H1 (cell line): ENCODE data around the gene TINCR. TPM values are rescaled to one million over a fixed set of nuclear protein-coding genes. Genes with fewer than 3 reads are reported as not detected.

Experiments
- BACH1 ChIP-seq: IDR thresholded peaks from 2 replicates; pipeline ENCODE4 v1.6.1; 2012; ENCODE audit warnings: low read length, improper control_type of control experiment
- BRCA1 ChIP-seq: IDR thresholded peaks from 2 replicates; pipeline ENCODE4 v1.6.1; 2012; ENCODE audit warnings: low read depth, low read length, improper control_type of control experiment
- CHD1 ChIP-seq: IDR thresholded peaks from 2 replicates; pipeline ENCODE4 v1.6.1; 2012; ENCODE audit warnings: low read depth, low read length, improper control_type of control experiment
- CTBP2 ChIP-seq: IDR thresholded peaks from 2 replicates; pipeline ENCODE4 v1.7.0; 2011; ENCODE audit warnings: borderline replicate concordance, mild to moderate bottlenecking, moderate library complexity, mixed read lengths, low read length; ENCODE audit not compliant: insufficient read depth, insufficient read length
- EZH2 ChIP-seq: fragments of 200-600 bp; sonication (generic); IDR thresholded peaks from 2 replicates; pipeline ENCODE4 v1.7.1; 2012; ENCODE audit warnings: low read depth, mild to moderate bottlenecking, moderate library complexity, low read length, inconsistent platforms; ENCODE audit not compliant: severe bottlenecking
- HDAC2 ChIP-seq, 2 experiments: fragments of 300-600 bp in 1 of 2; sonication (generic) in 1 of 2; IDR thresholded peaks; 2 replicates each; pipeline ENCODE4 v1.6.1; 2011 to 2012; ENCODE audit warnings: low read depth in 2 of 2, low read length in 2 of 2, mild to moderate bottlenecking in 2 of 2, moderate library complexity in 2 of 2, borderline replicate concordance in 1 of 2, inconsistent platforms in 1 of 2
- JUN ChIP-seq: IDR thresholded peaks from 2 replicates; pipeline ENCODE4 v1.6.1; 2011; ENCODE audit warnings: low read depth, mild to moderate bottlenecking, improper control_type of control experiment, low read length
- JUND ChIP-seq: IDR thresholded peaks from 2 replicates; pipeline ENCODE4 v1.6.1; 2011; ENCODE audit warnings: mild to moderate bottlenecking, improper control_type of control experiment, low read length
- MAFK ChIP-seq: IDR thresholded peaks from 2 replicates; pipeline ENCODE4 v1.6.1; 2012; ENCODE audit warnings: low read depth, mild to moderate bottlenecking, improper control_type of control experiment, low read length
- POLR2A ChIP-seq, 2 experiments: IDR thresholded peaks; 1 replicate in 1 of 2; 2 replicates in 1 of 2; pipeline ENCODE4 v1.6.1; 2011; ENCODE audit warnings: low read depth in 2 of 2, low read length in 2 of 2, mild to moderate bottlenecking in 2 of 2; ENCODE audit errors: control extremely low read depth in 1 of 2
- POU5F1 ChIP-seq: IDR thresholded peaks from 2 replicates; pipeline ENCODE4 v1.6.1; 2011; ENCODE audit warnings: low read depth, mild to moderate bottlenecking, low read length, moderate library complexity
- SIN3A ChIP-seq, 2 experiments: IDR thresholded peaks in 1 of 2; conservative IDR thresholded peaks in 1 of 2; 2 replicates each; pipeline ENCODE4 v1.6.1; 2011 to 2012; ENCODE audit warnings: low read length in 2 of 2, improper control_type of control experiment in 1 of 2, low read depth in 1 of 2, mild to moderate bottlenecking in 1 of 2
- SIX5 ChIP-seq: IDR thresholded peaks from 2 replicates; pipeline ENCODE4 v1.6.1; 2011; ENCODE audit warnings: mild to moderate bottlenecking, low read depth, low read length
- TCF12 ChIP-seq: IDR thresholded peaks from 2 replicates; pipeline ENCODE4 v1.6.1; 2011; ENCODE audit warnings: low read depth, mild to moderate bottlenecking, low read length
- polyA plus RNA-seq, 7 experiments: library from polyadenylated mRNA; depleted of rRNA in 3 of 7; stranded (reverse) in 5 of 7; unstranded in 2 of 7; fragments of >200 nt in 5 of 7; fragments of 200-250 nt in 2 of 7; gene quantifications; 1 replicate in 5 of 7; 2 replicates in 1 of 7; 4 replicates in 1 of 7; pipeline versions ENCODE4 v1.2.1 to v1.2.3, GENCODE V29; 2011 to 2013; ENCODE audit warnings: missing spikeins in 2 of 7, mixed read lengths in 2 of 7
- total RNA-seq: library from RNA; stranded (reverse); fragmentation: NEBNext Ultra II Directional; extraction: Animal tissue kit (Norgen Biotek cat#: 25700); gene quantifications from 2 replicates; pipeline ENCODE4 v1.2.1, GENCODE V29; 2021
- TF ChIP-seq, protein P1 (sequence below): IDR thresholded peaks from 2 replicates; pipeline ENCODE4 v1.6.1; 2011; ENCODE audit warnings: low read length, improper control_type of control experiment

Gene TINCR
- total and polyA plus RNA-seq, 2 of the 8 experiments (the other 6 are each of a cell fraction or from before 2014, with no cell fraction given) = 0.52 to 1.4 TPM

DNA sequence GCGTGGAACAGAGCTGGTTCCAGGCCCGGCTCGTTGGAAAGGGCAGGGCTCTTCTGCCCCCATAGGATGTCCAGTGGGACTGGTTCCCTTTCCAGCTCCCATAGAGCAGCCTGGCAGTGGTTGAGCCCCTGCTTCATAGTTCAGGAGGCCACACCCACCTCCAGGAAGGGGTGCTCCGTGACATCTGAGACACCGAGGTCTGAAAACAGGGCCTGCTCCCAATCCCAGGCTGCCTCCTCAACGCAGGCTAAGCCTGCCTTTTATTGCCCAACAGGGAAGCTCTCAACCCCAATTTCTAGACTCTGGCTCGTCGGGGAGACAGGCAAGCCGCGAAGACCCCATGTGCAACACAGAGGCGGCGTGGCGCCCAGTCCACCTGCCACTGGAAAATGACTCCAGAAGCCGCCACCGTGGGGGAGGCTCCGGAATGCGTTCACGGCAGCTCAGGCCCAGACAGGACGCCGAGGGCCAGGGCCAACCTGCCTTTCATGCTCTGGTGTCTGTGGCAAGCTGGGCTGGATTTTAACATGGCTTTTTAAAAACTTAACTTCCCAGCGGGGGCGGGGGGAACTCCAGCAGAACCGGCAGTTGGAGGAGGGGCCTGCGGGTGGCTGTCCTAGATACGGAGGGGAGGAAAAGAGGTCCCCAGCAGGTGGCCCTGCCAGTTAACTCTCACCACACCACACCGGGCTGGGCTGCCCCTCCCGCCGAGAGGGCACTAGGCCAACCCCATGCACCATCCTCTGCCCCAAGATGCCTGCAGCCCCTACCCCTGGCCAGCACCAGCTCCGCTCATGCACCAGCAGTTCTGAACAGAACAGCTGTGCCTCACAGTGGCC lies 17.9 kb upstream of the TINCR start (continued):
- TF ChIP-seq POLR2A (IDR thresholded peaks at IDR 0.05; ENCODE audit: control extremely low read depth in 1 of 2, low read depth in 2 of 2, low read length in 2 of 2) (no peak), SIN3A (conservative IDR thresholded peaks at IDR 0.05 in 1 of 2, IDR thresholded peaks at IDR 0.05 in 1 of 2; ENCODE audit: low read depth in 1 of 2, low read length in 2 of 2) (peak in 1 of 2 experiments; percentile 6; a peak in 1 of 4 replicates), BRCA1 (no peak), CTBP2 (no peak), EZH2 (no peak), HDAC2 (IDR thresholded peaks at IDR 0.05; ENCODE audit: borderline replicate concordance in 1 of 2, low read depth in 2 of 2, low read length in 2 of 2) (no peak), POU5F1 (no peak), JUND (no peak), CHD1 (no peak), SIX5 (no peak), JUN (no peak), MAFK (no peak), TCF12 (no peak), BACH1 (no peak)
- TF ChIP-seq, protein P1, sequence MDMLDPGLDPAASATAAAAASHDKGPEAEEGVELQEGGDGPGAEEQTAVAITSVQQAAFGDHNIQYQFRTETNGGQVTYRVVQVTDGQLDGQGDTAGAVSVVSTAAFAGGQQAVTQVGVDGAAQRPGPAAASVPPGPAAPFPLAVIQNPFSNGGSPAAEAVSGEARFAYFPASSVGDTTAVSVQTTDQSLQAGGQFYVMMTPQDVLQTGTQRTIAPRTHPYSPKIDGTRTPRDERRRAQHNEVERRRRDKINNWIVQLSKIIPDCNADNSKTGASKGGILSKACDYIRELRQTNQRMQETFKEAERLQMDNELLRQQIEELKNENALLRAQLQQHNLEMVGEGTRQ = no peak
